IPS-NIHi7 (cell line): ENCODE measurements around the gene ZFAND3.

ENCODE experiments used
- DNase-seq: peaks from one replicate; pipeline ENCODE4 v3.0.0; 2012; ENCODE audit warnings: mixed read lengths; ENCODE audit errors: extremely low spot score

ZFAND3 gene

DNA sequence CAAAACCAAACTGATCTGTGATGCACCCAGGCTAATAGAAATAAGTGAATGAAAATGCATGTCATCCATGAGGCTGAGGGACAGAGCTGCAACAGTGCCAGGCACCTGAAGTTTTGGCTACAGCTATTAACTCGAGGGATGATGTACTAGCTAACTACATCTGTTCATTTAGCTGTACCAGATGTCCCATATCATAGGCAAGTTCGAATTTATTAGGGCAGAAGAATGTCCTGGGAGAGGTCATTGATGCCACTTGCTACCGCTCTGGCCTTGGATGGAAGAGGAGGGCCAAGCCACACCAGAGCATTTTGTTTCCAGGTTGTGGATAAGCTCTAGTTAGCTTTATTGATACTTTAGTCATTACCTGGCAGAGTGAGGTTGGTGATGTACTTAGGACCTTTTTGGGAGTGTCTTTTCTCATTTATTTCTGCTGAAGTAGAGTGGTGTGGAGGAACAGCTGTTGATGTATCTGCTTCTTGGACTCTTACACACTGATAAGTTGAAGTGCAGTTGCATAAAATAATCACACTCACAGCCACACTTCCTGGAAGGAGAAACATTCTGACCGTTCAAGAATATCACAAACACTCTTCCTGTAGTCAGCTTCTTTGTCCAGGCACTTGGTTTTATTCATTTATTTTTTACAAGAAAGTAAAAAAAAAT is 8.2 kb downstream of the ZFAND3 start:
- no peak for DNase-seq

- no peak for DNase-seq
These were observed 10.7 kb downstream of the ZFAND3 start for GRCh38 chr6:37830225-37830624.

- no peak for DNase-seq
These were observed 11.9 kb downstream of the ZFAND3 start for GRCh38 chr6:37831457-37831856.

DNA sequence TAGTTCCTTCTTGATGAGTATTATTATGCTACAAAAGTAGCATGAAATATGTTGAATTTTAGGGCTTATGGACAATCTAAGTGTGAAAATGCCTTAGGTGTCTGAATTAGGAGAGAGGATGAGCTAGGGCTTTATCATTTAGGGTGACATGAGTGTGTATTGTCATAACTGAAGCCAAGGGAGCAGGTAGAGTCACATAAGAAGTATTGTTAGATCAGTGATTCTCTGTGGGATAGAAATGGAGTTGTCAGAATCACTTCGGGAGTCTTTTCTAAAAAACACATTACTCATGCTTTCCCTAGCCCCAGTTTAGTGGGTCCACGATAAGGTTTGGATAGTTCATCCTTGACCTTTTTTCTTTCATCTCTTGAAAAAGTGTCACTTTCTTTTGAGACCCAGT is 16.4 kb downstream of the ZFAND3 start:
- DNase-seq: no peak

DNA sequence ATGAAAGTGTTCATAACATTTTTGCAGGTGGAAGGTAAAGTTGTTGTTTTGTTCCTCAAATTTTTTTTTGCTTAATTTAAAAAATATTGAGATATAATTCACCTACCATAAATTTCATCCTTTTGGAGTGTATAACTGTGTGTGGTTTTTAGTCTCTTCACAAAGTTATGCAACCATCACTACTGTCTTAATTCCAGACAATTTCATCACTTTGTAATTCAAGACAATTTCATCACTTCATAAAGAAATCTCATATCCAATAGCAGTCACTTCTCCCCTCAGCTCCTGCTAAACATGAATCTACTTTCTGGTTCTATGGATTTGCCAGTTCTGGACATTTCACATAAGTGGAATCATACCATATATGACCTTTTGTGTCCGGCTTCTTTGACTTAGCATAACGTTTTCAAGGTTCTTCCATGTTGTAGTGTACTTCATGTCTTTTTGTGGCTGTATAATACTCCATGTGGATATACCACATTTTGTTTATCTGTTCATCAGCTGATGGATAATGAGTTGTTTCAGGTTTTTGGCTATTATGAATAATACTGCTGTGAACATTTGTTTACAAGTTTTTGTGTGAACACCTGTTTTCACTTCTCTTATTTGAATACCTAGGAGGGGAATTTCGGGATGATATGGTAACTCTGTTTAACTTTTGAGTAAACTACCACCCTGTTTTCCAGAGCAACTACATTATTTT is 18.8 kb downstream of the ZFAND3 start:
- no peak for DNase-seq

GRCh38 chr6:37840143-37840939 is 20.8 kb downstream of the ZFAND3 start:
- no peak for DNase-seq

DNA sequence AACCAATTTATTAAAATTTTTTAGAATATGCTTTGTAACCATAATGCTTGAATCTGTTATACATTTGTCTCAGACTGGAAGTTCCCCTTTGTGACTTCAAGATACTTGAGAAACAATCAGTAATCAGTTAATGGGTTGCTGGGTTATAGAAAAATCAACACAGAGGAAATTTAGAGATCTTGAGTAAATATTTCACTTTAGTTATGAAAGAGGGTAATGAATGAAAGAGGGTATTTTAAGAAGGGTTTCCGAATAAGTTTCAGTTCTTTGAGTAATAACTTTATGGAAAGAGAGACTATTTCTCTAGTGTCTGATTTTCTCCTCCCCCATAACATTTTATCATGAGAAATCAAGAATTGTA is 21.4 kb downstream of the ZFAND3 start:
- DNase-seq: no peak

DNA sequence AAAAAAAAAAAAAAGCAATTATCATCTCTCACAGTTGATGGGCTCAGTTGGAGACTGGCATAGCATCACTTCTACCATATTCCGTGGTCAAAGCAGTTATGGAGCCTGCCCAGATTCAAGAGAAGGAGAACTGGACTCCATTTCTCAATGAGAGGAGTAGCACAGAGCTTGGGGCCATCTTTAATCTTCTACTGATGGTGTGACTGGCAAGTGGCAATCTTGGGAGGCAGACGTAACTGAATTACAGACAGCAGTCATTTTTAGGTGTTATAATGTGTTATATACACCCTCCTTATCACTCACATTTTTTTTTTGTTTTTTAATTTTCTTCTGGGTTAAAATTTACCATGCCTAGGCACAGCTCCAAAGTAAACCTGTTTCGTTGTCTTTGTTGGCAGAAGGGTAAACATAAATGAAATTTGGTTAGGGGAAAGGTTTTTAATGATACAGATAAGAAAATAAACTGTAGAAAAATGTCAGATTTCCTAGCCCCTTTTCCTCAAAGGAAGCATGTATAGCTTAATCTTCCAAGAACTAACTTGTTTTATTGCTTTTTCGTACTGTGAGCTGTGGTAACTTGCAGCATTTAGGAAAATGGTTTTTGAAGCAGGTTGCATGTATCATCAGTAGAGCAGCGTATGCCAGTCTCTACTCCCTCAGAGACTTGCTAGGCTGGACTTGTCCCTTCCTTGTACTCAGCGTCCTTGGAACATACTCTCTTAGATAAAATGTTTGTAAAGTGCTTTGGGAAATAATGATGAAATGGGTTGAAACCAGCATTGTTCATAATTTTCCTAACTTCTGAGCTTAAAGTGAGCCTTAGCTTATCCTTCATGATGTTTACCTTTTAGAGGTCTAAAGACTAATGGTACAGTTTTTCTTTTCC is 25.7 kb downstream of the ZFAND3 start:
- DNase-seq: no peak

DNA sequence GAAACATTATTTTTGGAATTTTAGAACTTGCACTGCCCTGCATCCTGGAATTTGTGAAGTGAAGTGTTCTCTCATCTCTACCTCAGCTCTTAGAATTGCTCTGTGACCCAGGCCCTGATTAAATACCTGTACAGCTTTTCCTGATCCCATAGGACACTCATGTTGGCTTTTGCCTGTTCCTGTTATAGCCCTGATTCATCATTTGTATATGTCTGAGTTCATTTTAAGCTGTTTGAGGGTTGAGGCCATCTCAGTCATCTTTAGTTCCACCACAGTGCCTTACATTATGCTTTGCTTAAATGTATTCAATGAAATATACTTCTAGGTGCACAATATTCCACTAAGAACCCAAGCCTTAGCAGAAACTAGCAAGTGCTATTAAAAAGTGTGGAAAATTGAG is 26.4 kb downstream of the ZFAND3 start:
- DNase-seq: no peak

DNA sequence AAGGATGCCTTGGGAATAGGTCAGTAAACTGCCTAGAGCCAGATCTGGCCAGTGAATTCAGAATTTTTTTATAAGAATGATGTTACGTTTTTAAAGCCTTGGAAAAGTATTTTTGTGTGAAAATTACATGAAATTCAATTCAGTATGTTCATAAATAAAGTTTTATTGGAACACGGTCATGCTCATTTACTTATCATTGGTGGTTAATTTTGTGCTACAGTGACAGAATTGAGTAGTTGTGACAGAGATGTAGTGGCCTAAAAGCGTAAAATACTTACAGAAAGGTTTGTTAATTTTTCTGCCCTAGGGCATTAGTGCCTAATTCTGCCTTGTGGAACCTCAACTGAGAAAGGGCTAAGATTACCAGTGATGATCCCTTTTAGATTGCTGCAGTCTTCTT is 28.2 kb downstream of the ZFAND3 start:
- no peak for DNase-seq

- DNase-seq: no peak
These were observed 28.8 kb downstream of the ZFAND3 start for GRCh38 chr6:37848371-37848770.

DNA sequence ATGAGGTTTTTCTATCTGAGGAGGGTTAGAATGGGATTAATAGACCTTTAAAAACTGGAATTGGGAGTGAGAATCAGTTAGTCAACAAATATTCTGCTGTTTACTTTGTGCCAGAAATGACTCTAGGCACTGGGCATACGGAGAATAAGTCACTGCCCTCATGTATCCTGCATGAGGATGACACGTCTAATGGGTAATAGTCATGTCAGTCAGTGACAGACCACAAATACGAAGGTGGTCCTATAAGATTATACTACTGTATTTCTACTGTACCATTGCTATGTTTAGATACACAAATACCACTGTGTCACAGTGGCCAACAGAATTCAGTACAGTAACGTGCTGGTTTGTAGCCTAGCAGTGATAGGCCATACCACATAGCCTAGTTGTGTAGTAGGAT is 30.7 kb downstream of the ZFAND3 start:
- no peak for DNase-seq

GRCh38 chr6:37850728-37851285 is 31.3 kb downstream of the ZFAND3 start:
- DNase-seq: no peak

DNA sequence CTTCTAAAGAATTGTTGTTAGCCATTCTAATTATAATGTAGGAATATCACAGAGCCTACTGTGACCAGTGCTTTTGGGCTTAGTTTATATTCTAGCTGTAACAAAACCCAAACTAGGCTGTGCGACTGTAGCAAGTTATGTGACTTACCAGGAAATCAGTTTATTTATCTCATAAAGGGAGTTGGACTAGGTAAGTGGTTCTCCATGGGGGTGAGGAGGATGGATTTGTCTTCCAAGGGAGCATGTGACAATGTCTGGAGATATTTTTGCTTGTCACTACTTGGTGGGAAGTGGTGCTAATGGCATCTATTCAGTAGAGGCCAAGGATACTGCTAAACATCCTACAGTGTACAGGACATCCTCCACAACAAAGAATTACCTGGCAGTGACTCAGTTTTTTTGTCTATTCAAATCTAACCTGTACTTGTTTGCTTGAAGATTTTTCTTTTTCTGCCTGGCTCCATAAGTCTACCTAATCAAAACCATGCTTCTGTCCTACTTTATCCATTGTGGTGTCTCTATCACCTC is 32.5 kb downstream of the ZFAND3 start:
- DNase-seq: no peak

GRCh38 chr6:37856285-37856684 is 36.8 kb downstream of the ZFAND3 start:
- no peak for DNase-seq

DNA sequence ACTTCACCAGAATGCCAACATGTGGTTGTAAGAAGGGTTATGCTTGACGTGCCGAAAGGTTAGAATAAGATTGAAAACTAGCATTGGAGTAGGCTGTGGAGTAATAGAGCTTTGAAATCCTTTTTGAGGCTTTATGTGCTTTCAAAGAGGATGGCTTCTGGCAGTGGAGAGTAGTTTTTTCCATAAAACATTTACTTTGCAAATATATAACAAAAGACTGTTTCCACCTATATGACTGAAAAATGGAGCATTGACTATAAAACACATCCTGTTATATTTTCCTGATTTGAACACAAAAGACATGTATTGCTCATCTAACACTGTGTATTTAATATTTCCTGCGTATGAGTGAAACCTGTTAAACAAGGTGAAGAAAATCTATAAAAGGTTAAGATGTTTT is 38.8 kb downstream of the ZFAND3 start:
- no peak for DNase-seq

- no peak for DNase-seq
These were observed 40.8 kb downstream of the ZFAND3 start for GRCh38 chr6:37860226-37860839.

DNA sequence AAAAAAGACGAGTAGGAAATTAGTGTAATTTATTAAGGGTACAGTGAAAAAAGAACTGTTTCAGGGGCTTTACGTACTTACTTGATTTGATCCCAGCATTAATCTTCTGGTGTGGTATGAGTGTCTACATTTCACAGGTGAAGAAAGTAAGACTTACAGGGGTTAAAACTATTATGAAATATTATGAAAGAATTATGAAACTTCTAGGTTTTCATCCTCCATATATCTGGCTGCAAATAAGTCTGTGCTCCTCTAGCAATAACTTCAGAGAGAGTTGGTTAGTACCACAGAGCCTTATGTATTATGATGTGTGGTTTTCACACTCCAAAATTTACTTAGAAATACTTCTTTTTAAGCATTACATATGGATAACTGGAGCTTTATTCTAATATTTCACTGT is 41.9 kb downstream of the ZFAND3 start:
- no peak for DNase-seq

GRCh38 chr6:37862430-37862829 is 42.9 kb downstream of the ZFAND3 start:
- DNase-seq: no peak

GRCh38 chr6:37862992-37863391 is 43.5 kb downstream of the ZFAND3 start:
- DNase-seq: no peak

GRCh38 chr6:37864250-37864649 is 44.7 kb downstream of the ZFAND3 start:
- DNase-seq: no peak
